GM18870 (cell line): ENCODE data around the gene CEBPE.

Experiments used
- ATAC-seq: cut with Tn5 transposase; IDR thresholded peaks from one replicate; pipeline ENCODE4 v1.9.1; 2021; ENCODE audit warnings: moderate library complexity; ENCODE audit not compliant: unreplicated experiment

Gene CEBPE

DNA sequence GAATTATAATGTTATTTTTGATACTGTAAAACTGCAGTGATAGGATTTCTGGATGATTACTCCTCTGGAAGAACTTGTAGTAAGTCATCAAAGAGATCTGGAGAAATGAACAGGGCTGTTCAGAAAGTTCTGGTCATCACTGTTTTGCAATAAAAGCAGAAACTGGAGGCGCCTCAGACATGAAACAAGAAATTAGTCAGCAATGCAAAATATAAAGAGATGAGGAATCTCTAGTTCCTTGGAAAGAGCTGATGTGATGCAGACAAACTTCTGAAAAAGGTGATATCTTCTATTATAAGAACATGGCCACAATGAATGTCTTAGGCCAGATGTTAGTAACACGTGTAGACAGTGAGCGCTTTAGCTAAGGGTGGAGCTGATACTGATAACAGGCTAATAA is 33.6 kb downstream of the CEBPE start:
- ATAC-seq = no peak

DNA sequence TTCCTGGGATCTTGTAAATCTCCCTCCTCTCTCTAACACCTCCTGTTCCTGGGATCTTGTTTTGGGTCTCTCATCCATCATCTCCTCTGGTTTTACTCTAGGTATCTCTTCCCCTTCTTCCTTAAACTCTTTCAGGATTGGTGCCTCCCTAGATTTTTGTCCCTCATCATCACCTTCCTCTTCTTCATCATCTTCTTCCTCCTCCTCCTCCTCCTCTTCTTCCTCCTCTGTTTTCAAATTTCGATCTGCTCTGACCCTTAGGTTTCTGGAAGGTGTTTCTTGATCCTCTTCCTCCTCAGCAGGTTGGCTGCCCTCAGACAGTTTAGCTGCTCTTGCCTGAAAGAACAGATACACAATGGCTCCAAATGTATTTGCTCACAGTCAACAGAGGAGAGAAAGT is 38.6 kb downstream of the CEBPE start:
- no peak for ATAC-seq

DNA sequence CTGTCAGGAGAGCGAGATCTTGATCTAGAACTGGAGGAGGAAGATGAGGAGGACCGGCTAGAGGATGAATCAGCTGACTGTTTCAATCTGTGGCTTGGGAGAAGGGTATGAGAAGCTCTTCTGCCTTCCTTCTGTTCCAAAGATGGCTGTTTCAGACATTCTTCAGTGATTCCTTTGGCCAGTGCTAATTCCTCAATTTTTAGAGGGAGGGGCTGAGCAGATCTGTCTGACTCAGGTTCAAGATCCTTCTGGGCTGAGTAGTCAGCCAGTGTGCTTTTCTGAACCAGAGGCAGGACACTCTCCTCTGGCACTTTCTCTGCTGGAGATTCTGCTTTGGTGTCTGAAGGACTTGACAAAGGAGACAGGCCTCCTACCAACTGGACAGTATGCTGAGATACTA is 39.3 kb downstream of the CEBPE start:
- ATAC-seq = no peak

DNA sequence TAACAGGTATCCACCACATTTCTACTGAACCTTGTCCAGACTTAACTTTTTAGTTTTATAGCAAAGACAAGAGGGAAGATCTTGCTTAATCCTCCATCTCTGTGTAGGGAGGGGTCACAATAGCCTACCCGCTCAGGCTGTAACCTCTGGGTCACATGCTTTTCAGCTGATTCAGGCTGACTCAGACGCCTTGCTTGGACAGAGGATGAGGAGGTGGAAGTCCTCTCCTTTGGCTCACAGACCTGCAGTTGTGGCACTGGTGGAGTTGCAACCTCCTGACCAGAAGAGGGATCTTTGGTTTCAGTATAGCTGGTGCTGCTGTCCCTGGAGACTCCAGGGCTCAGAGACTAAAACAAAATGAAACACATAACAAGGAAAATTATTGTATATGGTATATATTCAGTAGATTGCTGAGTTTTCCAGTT is 40.4 kb downstream of the CEBPE start:
- ATAC-seq = no peak

DNA sequence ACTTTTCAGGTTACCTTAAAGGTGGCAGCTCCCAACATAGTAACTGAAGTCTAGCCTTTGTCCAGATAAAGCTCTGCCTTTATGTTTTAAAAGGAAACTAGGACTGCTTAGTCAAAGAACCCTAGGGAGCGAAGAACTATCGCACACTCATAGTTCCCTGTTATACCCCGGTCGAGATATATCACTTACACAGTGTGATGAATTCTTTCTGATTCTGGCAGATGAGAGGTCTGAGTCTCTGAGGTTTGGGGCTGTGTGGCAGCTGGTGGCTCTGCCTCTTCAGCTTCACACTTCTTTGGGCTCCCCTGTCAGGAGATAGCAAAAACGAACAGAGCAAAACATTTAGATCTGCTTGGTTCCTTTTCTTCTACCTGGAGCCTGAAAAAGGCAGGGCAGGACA is 41.1 kb downstream of the CEBPE start:
- no peak for ATAC-seq

DNA sequence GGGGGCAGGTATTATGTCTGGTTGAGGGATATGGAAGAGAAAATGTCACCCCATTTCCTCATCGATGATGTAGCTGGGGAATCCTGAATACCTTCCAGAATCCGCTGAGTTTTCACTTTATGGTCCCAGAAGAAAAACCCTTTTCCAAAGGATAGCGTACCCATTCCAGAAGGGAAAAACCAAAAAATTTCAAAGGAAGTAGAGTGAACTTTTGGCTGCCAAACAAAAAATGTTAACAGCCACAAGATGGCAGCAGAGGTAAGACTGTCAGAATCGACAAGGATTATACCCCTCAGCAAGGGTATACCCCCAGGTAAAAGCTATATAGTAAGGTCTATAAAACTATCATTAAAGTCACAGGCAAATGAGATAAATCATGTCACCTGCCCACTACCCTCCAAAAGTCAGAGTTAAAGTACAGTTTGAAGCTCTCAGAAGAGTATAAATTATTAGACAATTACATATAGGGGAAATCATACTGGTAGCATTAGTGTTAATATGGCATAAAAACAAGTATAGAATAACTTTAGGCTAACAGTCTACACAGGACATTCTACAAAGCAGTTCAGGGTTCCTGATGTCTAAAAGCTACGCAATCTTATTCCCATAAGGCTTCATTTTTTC is 42.2 kb downstream of the CEBPE start:
- no peak for ATAC-seq

DNA sequence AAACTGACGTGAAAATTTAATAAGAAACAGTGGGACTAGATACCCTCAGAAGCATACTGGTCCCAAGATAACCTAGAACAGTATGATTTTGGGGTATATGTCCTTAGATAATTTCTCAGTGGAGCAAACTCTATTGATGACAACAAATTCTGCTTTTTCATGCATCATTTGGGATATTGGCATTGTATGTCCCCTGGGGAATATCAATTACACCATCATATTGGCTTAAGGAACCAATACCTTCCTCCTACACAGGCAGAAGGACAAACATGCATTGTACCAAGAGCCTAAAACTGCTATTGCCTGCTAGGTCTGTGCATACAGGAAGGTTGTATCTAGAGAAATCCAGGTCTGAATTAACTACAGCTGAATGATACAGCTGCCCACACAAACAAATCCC is 44.1 kb downstream of the CEBPE start:
- no peak for ATAC-seq

DNA sequence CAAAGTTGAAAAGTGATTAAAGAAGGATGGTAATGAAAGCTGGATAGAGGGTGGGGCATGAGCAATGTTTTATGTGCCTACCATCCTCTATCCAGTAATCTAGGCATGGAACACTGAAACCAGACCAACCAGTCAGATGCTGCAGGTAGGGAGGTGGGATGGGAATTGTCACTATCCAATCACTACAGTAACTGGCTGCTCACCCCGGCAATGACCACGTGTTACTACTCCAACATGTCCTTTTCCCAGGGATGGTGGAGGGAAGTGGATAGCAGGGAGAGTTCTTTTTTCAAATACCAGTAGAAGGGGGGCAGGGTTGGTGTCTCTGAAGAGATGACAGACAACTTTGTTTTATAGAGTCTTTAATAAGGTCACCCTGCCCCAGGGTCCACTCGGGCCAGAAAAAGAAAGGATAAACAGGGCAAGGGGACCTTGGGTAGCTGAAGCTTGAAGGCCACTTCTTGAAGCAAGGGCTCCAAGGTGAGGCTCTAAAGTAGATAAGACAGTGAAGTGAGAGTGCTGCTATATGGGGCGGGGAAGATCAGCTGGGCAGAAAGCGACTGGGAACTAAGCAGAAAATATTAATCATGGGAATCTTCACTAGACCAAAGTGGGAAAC is 47.0 kb downstream of the CEBPE start:
- ATAC-seq = no peak

DNA sequence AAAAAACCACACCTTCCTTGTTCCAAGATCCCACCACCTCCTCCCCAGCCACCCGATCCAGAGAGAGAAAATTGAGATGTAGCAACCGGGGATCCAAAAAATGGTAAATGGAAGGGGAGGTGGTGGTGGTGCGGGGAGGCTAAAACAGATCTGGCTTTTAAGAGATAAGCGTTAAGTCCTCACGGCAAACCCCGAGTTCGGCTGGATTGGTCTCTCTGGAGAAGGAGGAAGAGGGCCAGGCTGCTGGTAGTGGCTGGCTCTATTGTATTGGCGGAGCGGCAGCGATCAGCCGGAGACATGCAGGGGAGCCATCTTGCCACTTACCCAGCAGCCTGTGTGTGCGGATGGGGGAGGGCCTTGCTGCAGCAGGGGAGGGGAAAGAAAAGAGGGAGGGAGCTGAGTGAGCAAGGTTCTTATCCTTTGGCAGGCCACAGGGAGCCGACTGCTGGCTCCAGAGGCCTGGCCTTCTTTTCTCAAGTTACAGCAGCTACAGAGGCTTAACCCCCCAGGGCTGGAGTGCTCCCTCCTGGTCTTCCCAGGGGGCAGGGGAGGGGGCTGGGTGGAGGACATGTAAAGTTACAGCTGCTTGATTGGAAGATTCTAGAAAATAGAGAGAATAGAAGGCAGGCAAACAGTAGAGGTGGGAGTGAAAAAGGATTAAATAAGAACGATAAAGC is 47.7 kb downstream of the CEBPE start:
- ATAC-seq = peak; percentile 64

DNA sequence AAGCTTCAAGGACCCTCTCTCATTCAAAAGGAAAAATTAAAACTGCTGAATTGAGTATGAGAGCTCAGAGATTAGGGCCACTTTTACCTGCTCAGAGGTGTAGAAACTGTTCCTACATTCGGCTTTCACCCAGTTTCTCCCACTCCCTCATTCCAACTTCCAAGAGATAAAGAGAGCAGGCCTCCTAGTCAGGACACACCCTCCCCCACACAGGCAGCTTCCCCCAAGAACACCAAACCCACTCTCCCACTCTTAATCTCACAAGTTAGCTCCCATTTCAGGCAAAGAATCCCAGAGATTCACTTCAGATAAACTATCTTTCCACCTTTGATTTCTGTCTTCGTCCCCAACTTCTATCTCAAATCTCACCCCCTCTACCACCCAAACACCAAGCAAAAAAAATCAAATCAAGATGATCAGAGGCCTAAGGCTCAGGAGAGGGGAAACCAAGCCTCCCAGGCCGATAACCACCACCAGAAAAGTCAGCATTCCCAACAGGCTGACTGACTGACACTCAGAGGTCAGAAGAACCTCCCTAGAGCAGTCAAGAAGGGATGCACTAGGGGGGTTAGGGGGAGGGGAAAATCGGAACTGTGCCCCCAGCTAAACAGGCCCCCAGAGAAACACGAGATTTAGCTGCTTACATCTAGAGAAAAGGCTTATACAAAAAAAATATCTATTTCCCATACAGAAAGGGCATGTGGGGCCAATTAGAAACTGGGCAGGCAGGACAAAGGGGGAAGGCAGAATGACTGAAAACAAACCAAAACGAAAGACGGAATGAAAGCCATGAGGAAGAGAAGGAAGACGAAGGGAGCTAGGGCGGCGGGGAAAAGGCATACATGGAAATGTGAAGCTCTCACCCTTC is 48.6 kb downstream of the CEBPE start:
- no peak for ATAC-seq

DNA sequence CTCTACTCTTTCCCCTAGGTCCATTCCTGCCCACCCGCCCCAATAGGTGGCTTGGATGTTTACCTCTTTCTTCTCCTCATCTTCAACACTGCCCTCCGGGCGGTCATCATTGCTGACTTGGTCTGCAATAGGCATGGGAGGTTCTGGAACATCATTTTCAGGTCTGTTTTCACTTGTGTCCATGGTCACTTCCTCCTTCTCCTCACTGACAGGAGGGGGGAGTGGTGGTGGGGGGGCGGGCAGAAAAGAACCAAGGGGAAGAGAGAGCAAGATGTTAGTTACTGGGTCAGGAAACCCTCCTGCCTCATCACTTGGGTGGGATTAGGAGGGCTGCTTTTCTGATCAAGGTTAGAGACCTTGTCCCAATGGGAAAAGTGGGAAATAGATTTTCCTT is 49.6 kb downstream of the CEBPE start:
- no peak for ATAC-seq

DNA sequence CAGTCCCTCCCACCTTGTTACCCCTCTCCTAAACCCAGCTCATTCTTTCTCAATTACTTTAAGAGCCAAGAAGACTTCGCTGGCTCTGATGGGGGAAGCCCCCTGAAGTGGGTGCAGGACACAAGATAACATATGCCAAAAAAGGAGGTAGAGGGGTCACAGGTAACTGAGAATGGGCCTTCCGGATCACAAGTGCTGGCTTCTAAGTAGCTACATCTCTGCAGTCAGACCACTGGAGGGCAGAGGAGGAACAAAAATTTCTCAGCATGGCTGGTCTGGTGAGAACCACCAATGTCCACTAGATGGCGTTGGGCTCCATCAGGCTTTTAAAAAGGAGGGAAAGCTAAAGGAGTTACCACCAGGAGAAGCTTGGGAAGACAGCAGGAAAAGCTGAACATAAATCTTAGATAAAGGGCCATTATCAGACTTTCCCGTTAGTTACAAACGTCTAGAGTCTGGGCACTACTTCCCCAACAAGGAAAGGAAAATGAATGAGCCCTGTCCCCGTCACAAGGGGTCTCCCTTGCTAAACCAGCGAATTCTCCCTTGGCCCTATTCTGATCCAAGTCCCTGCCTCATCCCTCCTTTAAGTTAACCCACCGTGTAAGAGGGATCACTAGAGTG is 50.2 kb downstream of the CEBPE start:
- ATAC-seq = peak; percentile 69

DNA sequence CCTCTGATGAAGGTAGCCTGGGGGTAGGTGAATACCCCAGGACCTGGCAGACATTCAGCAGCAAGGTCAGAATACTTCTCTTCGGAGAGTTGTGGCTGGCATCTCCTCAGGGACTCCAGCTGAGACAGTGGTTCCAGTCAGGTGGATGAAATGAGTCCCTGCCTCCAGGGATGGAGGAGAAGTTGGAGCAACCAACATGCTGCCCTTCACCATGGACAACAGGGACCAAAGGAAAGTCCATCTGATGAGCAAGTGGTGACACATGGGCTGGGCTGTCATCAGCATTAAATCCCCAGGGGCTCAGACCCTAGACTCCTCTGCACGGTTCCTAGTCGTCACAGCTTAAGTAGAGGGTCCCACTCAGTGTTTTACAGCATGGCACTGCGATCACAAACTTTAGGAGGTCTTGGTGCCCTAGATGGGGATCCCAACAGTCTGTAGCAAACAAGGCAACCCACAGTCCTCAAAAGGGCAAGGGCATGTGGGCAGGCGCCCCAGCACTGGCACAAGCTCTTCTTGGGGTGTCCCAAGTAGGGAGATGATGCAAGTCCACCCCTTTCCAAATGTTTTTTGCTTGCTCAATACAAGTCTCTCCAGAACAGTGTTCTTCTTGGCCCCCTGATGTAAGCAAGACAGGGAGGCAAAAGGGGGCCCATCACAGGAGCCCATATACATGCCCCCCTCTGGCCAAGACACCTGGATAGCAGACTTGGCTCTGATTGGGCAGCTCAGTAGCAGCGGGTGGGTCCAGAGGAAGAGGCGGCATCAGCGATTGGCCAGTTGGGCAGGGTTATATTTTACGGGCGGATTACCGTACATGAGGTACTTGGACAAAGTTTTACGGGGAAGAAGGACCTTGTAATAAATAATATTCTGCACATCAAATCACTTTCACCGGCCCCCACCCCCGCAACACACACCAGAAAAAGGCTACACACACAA is 50.9 kb downstream of the CEBPE start:
- no peak for ATAC-seq
